ENCODE results near the gene C6orf132. TPM values are rescaled to one million over a fixed set of nuclear protein-coding genes. Genes with fewer than 3 reads are reported as not detected.

The C6orf132 gene
- total RNA-seq, 4 donors from 2014 or later: 0.05 to 0.16 TPM; not detected in 2

GRCh38 chr6:42135161-42135560 lies 7.3 kb downstream of the C6orf132 start:
- in situ Hi-C loops (cut with MboI; ENCODE audit: low sequenced_read_pairs in 4 of 4): no loop called here
- ATAC-seq: no peak
- no peak overlapping the region for H3K4me3 ChIP-seq

DNA sequence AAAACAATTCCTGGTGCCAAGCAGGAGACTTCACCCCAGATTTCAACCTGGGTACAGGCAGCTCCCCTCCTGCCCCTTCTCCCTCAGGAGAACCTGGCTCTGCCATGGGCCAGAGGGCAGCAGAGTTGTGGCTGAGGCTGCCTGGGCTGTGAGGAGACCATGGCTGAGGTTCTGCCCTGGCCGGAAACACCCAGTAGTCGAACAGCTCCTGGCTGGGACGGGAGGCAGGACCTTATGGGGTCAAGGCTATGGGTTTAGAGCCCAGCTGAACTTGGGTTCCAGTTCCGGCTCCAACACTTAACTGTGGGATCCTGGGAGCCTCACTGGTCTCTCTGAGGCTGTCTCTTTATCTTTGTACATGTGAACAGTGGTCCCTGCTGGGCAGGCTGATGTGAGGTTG lies 8.5 kb downstream of the C6orf132 start:
- intact Hi-C loops (cut with DNase I; ENCODE audit: low total_unique reads) (no loop called here), in situ Hi-C loops (cut with MboI; ENCODE audit: low sequenced_read_pairs in 4 of 4) (no loop called here)

More at GRCh38 chr6:42135161-42135560, 7.3 kb downstream of the C6orf132 start:
- H3K36me3 ChIP-seq: no peaks in the 10 kb centered on the region
- no peaks in the 10 kb centered on the region for H3K9me3 ChIP-seq
- no peak for DNase-seq
- intact Hi-C loops (cut with DNase I; ENCODE audit: low total_unique reads): no loop called here
- H3K4me1 ChIP-seq: no peaks in the 10 kb centered on the region
- no peak for TF ChIP-seq POLR2A (IDR thresholded peaks at IDR 0.05)
- TF ChIP-seq, protein P1, sequence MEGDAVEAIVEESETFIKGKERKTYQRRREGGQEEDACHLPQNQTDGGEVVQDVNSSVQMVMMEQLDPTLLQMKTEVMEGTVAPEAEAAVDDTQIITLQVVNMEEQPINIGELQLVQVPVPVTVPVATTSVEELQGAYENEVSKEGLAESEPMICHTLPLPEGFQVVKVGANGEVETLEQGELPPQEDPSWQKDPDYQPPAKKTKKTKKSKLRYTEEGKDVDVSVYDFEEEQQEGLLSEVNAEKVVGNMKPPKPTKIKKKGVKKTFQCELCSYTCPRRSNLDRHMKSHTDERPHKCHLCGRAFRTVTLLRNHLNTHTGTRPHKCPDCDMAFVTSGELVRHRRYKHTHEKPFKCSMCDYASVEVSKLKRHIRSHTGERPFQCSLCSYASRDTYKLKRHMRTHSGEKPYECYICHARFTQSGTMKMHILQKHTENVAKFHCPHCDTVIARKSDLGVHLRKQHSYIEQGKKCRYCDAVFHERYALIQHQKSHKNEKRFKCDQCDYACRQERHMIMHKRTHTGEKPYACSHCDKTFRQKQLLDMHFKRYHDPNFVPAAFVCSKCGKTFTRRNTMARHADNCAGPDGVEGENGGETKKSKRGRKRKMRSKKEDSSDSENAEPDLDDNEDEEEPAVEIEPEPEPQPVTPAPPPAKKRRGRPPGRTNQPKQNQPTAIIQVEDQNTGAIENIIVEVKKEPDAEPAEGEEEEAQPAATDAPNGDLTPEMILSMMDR (IDR thresholded peaks at IDR 0.05 in 4 of 5, conservative IDR thresholded peaks at IDR 0.05 in 1 of 5): no peak
- H3K27me3 ChIP-seq: no peaks in the 10 kb centered on the region
- H3K27ac ChIP-seq: no peak overlapping the region

DNA sequence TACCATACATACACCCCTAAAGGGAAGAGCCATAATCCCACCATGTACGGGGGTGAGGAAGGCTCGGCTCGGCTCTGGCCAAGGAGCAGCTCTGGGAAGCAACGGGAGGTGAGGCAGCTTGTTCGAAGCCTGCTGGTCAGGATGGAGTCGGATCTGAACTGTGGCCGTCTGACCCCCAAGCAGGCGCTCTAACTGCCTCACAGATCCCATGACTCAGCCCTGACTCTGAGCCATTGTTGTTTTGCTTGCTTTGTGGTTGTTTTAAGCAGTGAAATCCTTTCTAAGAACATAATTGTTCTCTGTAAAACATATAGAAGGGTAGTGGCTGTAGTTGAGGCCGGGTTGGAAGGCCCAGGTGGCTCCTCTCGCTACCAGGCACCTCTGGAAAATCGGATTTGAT lies 10.9 kb downstream of the C6orf132 start:
- H3K36me3 ChIP-seq: no peaks in the 10 kb centered on the region
- H3K27me3 ChIP-seq: no peaks in the 10 kb centered on the region
- DNase-seq (no peak), ATAC-seq (no peak)
- no peak overlapping the region for H3K27ac ChIP-seq
- no peaks in the 10 kb centered on the region for H3K4me1 ChIP-seq
- no peak for TF ChIP-seq POLR2A (IDR thresholded peaks at IDR 0.05)
- TF ChIP-seq, protein P1 (IDR thresholded peaks at IDR 0.05 in 4 of 5, conservative IDR thresholded peaks at IDR 0.05 in 1 of 5): no peak
- in situ Hi-C loops (cut with MboI; ENCODE audit: low sequenced_read_pairs in 4 of 4) (no loop called here), intact Hi-C loops (cut with DNase I; ENCODE audit: low total_unique reads) (no loop called here)
- no peaks in the 10 kb centered on the region for H3K9me3 ChIP-seq
- no peak overlapping the region for H3K4me3 ChIP-seq

More for the DNA sequence above, 8.5 kb downstream of the C6orf132 start:
- Histone ChIP-seq H3K9me3 (no peaks in the 10 kb centered on the region), H3K4me1 (no peaks in the 10 kb centered on the region), H3K27ac (no peak overlapping the region), H3K36me3 (no peaks in the 10 kb centered on the region), H3K4me3 (no peak overlapping the region), H3K27me3 (no peaks in the 10 kb centered on the region)
- TF ChIP-seq, protein P1 (IDR thresholded peaks at IDR 0.05 in 4 of 5, conservative IDR thresholded peaks at IDR 0.05 in 1 of 5): no peak
- no peak for TF ChIP-seq POLR2A (IDR thresholded peaks at IDR 0.05)
- DNase-seq: no peak
- no peak for ATAC-seq

GRCh38 chr6:42129360-42129676 lies 13.1 kb downstream of the C6orf132 start:
- H3K27ac ChIP-seq: no peak overlapping the region
- ATAC-seq (no peak), DNase-seq (no peak)
- no peaks in the 10 kb centered on the region for H3K36me3 ChIP-seq
- H3K4me3 ChIP-seq: no peak overlapping the region
- TF ChIP-seq, protein P1 (IDR thresholded peaks at IDR 0.05 in 4 of 5, conservative IDR thresholded peaks at IDR 0.05 in 1 of 5): no peak
- TF ChIP-seq POLR2A (IDR thresholded peaks at IDR 0.05): no peak
- intact Hi-C loops (cut with DNase I; ENCODE audit: low total_unique reads) (no loop called here), in situ Hi-C loops (cut with MboI; ENCODE audit: low sequenced_read_pairs in 4 of 4) (no loop called here)
- no peaks in the 10 kb centered on the region for H3K9me3 ChIP-seq
- no peaks in the 10 kb centered on the region for H3K27me3 ChIP-seq
- no peaks in the 10 kb centered on the region for H3K4me1 ChIP-seq
